Kasumi-1 (cell line): ENCODE results near the gene DEFB110.

Source experiments
- DNase-seq, 2 experiments: peaks; one replicate each; lab custom pipeline; 2025; lab: John Stamatoyannopoulos, UW

DEFB110 gene

DNA sequence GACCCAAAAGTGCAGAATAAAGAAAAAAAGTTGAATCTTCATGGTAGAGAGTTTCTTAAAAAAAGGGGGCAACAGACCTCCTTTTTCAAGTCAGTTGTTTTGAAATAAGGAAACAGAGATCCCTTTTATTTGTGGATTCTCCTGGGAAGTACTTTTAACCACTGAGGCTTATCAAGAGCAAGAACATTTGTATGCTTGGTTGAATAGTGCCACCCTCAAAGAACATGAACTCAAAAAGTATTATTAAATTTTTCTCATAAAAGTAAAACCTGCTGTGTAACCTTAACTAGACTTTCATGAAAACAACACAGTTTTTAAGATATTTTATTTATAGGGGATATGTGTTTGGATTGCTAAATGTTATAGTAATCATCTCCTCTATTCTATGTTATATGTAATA is at the start of gene DEFB110:
DEFB110 (minus strand) TSS at position 101 of the 400 bp plus-strand sequence; CDS start at position 42, 59 bp downstream.
- no peak for DNase-seq

DNA sequence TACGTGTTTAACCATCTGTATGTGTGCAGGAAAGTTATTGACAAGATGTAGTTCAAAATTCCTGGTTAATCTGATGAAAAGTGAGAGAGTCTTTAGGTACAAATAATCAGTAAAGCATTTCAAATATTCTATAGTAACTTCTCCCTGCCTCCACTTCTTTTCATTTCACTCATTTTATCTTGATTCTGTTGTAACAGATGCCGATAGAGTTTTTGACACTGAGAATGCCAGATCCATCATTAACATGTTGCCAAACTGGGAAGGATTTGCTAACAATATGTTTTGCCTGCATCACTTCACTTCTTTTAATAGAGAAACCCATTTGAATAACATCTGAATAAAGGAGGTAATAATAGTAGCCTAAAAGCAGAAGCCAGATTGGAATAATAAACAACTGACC is 48.3 kb upstream of the DEFB110 start:
- DNase-seq = no peak

DNA sequence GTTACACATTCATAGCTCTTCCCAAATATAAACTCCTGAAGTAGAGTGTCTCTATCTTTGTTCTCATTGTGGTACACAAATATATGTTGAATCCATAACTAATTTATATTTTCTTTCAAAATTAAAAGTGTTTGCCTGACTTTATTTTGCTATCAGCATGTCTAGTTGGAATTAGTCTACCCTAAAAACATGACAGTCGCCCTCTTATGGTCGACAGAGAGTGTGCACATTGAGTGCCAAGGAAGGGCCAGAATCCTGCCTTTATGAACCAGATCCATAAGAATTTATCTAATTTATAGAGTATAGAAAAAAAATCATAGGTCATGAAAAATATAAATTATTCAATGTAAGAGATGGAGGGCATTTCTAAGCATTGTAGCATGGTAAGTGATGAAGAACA is 40.3 kb upstream of the DEFB110 start:
- DNase-seq = peak; percentile 11 to 34

DNA sequence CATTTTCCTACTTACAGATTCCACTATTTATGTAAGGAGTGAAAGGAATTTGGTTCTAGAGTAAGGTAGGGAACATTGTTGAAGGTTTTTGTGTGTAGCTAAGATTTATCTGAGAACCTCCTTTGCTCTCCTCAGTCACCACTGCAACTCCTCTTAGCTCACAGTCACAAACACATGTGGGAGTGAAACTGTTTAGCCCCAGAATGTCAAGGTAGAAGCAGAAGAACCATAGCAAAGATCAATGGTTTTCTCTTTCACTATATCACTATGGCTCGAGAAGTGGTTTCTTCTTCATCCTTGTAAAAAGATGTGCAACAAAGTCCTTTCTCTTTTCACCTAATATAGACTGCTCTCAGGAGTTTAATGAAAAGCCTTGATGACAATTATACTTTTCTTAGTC is 34.4 kb upstream of the DEFB110 start:
- DNase-seq = no peak

DNA sequence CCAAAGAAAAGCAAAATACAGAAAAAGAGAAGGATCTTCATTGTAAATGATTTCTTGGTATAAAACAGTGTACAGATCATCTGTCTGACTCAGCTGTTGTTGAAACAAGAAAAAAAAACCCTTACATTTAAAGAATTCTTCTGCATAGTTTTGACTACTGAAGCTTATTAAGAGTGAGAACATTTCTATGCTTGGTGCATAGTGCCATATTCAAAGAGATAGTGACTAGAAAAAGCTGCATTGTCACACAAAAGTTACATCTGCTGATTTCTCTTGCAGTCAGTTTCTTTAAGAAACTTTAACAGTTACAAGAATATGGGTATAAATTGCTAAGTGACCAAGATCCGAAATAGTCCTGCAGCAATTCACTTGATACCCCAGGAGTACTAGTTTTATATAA is 28.0 kb upstream of the DEFB110 start, which contains the start of gene DEFB112:
DEFB112 (minus strand) TSS at position 101 of the 400 bp plus-strand sequence; CDS start at position 41, 60 bp downstream.
- no peak for DNase-seq

DNA sequence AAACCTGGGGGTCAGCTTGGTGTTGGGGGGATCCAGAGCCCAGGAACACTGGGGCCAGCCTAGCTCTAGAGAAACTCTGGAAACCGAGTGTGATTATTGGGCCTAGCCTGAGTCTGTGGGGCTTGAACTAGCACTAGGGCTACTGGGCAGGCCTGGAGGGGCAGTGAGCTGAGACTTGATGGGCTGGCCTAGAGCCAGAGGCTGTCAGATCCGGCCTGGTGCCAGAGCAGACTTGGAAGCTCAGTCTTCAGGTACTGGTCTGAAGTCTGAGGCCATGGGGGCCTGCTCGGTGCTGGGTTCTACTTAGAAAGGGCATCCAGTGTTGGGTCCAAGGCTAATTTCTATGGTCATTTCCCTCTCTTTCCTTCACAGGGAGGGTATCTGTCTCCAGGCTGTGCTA is 25.2 kb upstream of the DEFB110 start:
- DNase-seq = no peak

DNA sequence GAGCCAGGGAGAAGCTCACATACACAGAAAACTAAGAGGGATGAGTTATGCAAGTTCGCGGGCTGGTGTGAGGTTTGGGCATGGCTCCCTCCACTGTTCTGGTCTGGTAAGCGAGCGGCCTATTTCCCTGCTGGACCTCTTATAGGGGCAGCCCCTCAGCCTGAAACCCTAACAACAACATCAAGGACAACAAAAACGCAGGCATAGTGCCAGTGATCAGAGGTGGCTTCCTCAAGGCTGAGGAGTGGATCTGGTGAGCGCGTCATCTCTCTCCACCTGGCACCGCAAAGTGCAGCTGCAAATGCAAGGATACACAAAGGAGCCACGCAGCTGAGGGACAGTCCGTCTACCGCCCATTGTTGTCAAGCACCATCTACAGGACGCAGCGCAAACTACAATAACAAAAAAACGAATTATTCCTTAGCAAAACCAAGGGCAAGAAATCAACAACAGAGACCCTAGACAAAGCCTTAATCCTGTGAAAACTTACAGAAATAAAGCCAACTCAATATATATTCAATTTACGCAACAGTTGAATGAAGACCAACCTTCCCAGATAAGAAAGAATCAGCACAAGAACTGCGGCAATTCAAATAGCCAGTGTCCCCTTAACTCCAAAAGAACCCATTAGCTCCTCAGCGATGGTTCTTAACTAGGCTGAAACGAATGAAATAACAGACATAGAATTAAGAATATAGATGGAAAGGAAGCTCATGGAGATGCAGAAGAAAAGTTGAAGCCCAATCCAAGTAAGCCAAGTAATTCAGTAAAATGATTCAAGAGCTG is 9.2 kb upstream of the DEFB110 start:
- DNase-seq = no peak

DNA sequence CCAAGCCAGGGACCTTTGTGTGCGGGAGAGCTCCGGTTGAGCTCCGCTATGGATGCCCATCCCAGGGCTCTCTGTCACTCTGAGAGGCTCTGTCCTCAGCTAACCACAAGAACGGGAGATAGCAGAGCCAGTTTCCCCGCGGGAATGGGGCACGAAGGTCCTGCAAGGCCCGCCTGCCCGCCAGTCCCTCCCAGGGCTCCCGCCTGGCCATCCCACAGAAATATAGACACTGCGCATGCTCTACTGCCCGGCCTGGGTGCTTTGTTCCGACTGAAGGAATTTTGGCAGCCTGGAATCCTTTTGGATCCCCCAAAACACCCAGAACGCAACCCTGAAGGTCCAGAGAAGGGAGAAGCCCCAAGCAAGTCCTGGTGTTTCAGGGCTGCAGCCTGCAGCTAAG is 8.6 kb upstream of the DEFB110 start:
- no peak for DNase-seq

DNA sequence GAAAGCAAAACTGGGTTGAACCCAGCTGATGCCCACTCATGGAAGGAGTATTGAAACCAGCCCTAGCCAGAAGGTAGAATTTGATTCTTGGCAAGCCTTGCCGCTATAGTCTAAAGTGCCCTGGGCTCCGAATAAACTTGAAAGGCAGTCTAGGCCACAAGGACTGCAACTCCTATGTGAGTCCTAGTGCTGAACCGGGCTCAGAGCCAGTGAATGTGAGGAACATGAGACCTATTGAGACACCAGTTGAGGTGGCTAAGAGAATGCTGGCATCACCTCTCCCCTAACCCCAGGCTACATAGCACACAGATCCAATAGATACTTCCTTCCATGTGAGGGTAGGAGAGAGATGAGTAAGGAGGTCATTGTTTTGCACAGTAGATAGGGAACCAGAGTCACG is 3.5 kb upstream of the DEFB110 start:
- DNase-seq = no peak

DNA sequence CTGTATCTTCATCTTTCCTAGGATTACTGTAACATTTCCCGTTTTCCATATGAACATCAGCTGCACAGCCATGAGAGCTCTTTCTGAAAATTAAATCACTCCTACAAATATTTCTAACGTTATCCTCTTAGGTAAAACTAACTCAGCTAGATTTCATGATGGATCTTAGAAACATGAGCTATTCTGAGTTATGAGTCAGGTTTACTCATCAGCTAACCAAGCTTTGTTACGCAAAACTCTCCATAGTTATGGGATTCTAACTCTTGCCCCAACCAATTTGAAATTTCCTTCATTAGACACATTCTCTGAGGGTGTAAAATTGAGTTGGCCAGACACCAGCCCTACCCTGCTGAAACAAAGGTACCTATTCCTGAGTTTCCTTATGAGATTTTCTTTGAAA is 14.0 kb downstream of the DEFB110 start:
- DNase-seq = no peak

DNA sequence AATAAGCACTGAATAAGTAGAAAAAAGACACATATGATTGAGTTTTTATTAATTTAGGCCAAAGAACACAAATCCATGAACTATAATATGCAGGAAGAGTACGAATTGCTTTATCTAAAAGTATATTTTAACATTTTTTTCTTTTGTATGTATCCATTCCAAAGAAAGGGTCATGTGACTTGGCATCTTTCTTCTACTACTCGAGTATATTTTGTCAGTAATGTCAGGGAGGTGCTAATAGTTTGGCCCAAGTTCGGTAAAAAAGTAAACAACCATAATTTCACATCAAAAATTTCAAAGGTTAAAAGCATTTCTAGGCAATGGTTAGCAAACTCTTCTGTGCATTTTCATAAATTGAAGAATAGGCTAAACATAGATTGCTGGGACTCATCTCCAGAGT is 18.7 kb downstream of the DEFB110 start:
- no peak for DNase-seq

DNA sequence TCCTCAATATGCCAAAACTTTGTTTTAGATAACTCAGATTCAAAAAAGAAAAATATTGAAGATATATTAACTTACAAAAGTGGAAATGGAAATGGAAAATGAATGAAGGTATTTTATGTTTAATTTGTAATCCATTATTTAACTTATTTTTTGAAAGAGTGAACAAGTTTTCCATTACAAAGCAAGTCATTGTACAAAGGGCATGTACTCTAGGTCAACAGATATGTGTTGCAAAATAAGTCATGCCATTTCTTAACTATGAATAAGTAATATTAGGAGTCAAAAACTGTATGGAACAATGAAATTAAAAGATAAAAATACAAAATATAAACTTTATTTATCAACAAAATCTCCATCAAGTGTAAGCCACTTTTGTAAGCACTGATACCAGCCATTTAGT is 26.5 kb downstream of the DEFB110 start:
- no peak for DNase-seq

DNA sequence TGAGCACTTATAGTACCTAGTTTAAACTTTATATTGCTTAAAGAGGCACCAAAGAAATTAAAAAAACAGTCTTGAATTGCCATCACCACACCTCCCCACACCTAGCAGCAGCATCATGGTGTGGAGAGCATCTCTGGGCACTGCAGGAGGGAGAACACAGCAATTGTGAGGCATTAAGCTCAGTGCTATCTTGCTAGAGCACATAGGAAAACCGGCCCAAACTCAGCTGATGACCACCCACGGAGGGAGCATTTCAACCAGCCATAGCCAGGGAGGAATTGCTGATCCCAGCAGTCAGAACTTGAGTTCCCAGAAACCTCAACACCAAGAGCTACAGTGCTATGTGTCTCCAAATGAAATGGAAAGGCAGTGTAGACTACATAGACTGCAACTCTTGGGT is 32.9 kb downstream of the DEFB110 start:
- no peak for DNase-seq

DNA sequence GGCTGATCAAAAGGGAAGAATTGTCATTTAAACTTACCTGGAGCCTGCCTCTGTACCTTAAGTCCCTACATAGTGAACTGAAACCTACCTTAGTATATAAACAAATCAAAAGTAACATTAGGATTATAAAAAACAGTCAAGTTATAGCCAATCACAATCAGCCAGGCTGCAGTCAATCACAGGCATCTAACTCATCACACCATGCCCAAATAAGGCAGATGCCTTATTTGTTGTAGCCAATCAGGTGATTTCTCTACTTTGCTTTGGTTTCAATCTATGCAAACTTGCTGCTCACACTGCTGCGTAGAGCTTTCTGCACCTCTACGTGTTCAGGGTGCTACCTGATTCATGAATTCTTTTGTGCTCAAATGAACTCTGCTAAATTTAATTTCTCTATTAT is 34.0 kb downstream of the DEFB110 start:
- DNase-seq = no peak

DNA sequence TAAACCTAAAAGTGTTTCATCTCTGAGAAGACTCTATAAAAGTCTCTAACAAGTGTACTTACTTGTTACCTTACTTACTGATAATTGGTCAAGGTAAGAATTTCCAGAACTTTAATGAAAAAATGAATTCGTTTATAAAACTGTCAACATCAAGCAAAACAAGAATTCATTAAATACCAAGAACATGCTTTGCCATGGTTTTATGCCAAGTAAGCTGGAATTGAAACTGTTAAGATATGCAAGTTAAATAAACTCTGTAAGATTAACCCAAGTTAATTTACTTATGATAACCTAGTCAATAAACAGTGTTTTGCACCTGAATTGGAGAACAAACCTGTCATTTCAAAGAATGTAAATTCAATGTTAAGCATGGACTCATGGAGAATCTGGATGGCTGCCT is 35.2 kb downstream of the DEFB110 start:
- DNase-seq = no peak

DNA sequence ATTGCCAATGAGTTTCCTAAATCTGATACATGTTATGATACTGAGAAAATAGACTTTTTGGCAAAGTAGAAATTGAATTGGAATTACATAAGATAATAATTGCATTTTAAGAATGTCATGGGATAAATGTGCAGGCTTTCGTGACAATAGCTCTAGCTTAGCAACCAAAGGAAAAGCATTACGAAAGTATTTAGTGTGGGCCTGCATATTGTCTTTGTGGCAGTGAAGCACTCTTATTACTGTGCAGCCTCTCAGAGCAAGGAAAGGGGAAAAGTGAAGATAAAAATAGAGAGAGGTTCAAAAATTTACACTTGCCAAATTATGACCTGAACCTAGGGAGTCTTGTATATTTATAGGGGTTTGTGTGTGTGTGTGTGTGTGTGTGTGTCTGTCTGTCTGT is 39.7 kb downstream of the DEFB110 start:
- no peak for DNase-seq

DNA sequence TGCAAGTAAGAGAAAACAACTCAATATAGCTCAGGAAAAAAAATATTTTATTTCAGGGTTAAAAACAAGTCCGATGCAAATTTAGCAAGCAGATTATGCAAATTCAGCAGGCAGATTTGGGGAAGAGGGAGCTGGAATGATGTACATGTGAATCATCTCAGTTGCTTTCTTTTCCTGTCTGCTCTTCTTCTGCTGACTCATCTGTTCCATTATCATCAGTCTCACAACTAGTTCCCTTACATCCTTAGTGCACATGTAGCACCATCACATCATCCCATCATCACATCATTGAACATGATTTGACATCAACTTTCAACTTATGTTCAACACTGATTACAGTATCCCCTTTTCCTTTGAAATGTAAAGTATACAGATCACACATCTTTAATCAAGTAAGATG is 40.9 kb downstream of the DEFB110 start:
- no peak for DNase-seq

DNA sequence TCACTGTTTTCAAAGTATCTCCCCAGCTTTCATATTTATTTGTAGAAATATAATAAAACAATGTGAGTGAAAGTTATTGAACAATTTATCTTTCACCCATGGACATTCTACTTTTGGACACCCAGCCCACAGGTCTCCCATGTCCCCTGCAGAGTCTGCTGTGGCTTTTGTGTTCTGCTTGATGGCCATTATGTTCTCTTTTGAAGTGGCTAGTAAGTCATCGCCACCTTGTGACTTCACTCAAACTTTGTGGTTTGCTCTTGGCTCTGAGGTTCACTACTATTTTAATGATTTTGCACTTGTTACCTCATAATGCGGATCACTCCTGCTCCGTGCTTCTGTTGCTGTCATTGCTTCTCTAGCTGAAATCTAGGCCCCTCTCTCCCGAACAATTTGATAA is 42.2 kb downstream of the DEFB110 start:
- DNase-seq = no peak

DNA sequence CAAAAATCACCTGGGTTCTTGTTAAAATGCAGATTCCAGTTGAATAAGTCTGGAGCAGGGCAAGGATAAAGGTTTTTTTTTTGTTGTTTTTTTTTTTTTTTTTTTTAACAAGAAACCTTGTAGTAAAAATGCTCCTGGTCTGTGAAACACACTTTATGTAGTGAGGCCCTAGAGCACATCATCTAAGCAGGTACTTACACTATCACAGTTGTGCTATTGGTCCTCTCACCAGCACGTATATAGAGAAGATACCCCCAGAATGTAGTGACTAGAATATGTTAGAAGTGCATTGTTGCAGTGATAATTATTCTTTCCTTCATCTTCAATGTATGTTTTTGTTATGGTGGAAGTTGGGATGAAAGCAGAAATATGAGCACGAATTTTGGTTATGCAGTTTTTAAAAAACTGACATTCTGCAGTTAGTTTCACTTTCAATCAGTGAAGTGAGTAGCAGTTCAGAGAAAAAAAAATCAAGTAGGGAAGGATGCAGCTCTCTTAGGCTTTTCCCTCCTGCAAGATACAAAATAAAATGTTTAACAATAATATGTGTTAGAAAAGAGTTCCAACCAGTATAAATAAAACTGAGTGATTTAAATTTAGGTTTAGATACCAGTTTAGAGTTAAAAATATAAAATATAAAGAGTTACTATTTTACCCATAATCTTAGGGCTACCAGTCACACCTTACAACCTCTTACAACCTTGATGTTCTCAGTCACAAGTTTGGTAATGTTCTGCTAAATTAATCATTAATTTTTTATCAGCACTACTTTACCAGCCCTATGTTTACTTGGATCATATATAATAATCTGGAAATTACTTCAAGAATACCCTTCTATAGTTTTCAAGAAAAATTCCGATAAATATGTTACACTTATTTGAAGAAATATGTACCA is 43.2 kb downstream of the DEFB110 start:
- DNase-seq = no peak

DNA sequence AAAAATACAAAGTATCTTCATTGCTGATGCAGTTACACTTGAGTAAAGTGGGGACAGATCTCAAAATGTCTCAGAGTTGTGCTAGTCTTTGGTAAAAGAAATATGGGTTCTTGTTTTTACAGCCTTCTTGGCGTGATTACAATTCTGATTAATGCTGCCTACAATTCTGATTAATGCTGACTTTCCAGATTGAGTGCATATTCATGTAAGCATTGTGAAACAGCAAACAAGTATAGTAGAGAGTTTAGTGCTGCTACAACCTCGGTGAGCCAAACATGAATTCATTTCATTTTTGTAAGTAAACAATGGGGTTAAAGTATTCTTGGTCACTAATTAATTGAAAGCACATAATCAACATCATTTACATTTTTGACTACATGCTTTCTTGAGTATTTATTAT is 52.2 kb downstream of the DEFB110 start, which contains the start of gene DEFB113:
DEFB113 (minus strand) TSS at position 21 of the 400 bp plus-strand sequence; CDS start at position 21, 0 bp downstream.
- DNase-seq = no peak
